Measurements from ENCODE around the gene CRYGC. TPM values are rescaled to one million over a fixed set of nuclear protein-coding genes. Genes with fewer than 3 reads are reported as not detected.
"Not testable (repeated sequence)": the region's sequence is repeated elsewhere in the genome, so short reads cannot be mapped to it uniquely, and the experiment has no call there.

The CRYGC gene
- total and polyA plus RNA-seq, 8 donors = not detected

DNA sequence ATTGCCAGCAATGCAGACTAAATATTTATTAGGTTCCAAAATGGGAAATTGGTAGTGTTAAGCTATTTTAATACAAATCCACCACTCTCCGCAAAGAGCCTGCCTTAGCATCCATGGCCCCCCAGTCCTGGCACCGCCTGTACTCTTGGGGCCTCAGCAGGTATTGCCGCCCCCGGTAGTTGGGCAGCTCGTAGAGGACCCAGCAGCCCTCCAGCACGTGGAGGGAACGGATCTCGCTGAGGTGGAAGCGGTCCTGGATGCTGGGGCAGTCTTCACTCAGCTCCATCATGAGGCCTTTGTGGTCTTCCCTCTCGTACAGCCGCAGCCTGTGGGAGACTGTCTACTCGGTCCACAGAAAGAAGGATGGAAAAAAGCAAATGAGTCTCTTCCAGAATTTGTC is 1.5 kb downstream of the CRYGC start:
- peaks cover 4 to 15% (median 10%) of the 10 kb centered on the region in 4 donors for H3K4me1 ChIP-seq
- intact Hi-C loops (cut with DNase I; ENCODE audit: low total_unique reads) = no loop called here
- H3K27ac ChIP-seq = no peak overlapping the region
- H3K4me3 ChIP-seq = no peak overlapping the region
- WGBS, 5 donors = 93 to 96% (median 95%) methylated on average over 12 of the region's 12 CpGs
- H3K9me3 ChIP-seq = no peaks in the 10 kb centered on the region
- peaks cover 0 to 15% (median 12%) of the 10 kb centered on the region in 3 donors for H3K27me3 ChIP-seq
- no peak for DNase-seq
- TF ChIP-seq, protein P1, sequence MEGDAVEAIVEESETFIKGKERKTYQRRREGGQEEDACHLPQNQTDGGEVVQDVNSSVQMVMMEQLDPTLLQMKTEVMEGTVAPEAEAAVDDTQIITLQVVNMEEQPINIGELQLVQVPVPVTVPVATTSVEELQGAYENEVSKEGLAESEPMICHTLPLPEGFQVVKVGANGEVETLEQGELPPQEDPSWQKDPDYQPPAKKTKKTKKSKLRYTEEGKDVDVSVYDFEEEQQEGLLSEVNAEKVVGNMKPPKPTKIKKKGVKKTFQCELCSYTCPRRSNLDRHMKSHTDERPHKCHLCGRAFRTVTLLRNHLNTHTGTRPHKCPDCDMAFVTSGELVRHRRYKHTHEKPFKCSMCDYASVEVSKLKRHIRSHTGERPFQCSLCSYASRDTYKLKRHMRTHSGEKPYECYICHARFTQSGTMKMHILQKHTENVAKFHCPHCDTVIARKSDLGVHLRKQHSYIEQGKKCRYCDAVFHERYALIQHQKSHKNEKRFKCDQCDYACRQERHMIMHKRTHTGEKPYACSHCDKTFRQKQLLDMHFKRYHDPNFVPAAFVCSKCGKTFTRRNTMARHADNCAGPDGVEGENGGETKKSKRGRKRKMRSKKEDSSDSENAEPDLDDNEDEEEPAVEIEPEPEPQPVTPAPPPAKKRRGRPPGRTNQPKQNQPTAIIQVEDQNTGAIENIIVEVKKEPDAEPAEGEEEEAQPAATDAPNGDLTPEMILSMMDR (IDR thresholded peaks at IDR 0.05) = no peak
- TF ChIP-seq POLR2AphosphoS5 (IDR thresholded peaks at IDR 0.05) (no peak), POLR2A (IDR thresholded peaks at IDR 0.05) (no peak), EP300 (IDR thresholded peaks at IDR 0.05) (no peak)
- H3K36me3 ChIP-seq = no peaks in the 10 kb centered on the region

DNA sequence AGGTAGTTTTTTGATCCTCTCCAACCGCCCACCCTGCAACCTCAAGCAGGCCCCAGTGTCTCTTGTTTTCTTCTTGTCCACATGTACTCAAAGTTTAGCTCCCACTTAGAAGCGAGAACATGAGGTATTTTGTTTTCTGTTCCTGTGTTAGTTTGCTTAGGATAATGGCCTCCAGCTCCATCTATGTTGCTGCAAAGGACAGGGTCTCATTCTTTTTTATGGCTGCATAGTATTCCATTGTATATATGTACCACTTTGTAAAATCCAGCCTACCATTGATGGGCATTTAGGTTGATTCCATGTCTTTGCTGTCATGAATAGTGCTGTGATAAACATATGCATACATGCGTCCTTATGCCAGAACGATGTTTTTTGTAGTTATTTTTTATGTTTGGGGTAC is 2.5 kb downstream of the CRYGC start:
- TF ChIP-seq, protein P1 (IDR thresholded peaks at IDR 0.05) = no peak
- TF ChIP-seq POLR2A (IDR thresholded peaks at IDR 0.05) (no peak), POLR2AphosphoS5 (IDR thresholded peaks at IDR 0.05) (no peak), EP300 (IDR thresholded peaks at IDR 0.05) (no peak)
- H3K4me3 ChIP-seq = no peak overlapping the region
- DNase-seq = no peak
- WGBS, 5 donors = 93 to 97% (median 94%) methylated on average over 4 of the region's 4 CpGs
- no peaks in the 10 kb centered on the region for H3K36me3 ChIP-seq
- H3K9me3 ChIP-seq = no peaks in the 10 kb centered on the region
- H3K4me1 ChIP-seq = peaks cover 4 to 15% (median 10%) of the 10 kb centered on the region in 4 donors
- peaks cover 0 to 15% (median 12%) of the 10 kb centered on the region in 3 donors for H3K27me3 ChIP-seq
- no peak overlapping the region for H3K27ac ChIP-seq
- intact Hi-C loops (cut with DNase I; ENCODE audit: low total_unique reads) = no loop called here

DNA sequence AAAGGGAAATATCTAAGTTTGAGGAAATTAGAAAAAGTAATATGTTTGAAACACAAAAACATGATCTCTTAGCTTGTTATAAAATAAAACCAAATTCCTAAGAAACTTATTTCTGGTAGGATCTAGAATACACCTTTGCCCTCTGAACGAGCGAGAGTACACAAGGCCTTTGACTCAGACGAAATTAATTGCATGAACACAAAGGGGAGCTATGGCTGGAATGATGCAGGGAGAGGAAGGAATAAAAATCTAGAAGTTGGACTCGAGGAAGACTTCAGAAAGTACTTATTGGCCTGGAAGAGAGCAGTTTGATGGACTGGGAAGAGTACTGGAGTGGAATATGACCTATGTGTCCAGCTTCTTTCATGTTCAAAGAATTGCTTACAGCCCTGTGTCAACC is 4.4 kb downstream of the CRYGC start:
- Histone ChIP-seq H3K27ac (no peak overlapping the region), H3K36me3 (no peaks in the 10 kb centered on the region), H3K4me3 (no peak overlapping the region), H3K27me3 (peaks cover 0 to 15% (median 12%) of the 10 kb centered on the region in 3 donors), H3K9me3 (no peaks in the 10 kb centered on the region), H3K4me1 (peaks cover 4 to 15% (median 7%) of the 10 kb centered on the region in 4 donors)
- intact Hi-C loops (cut with DNase I; ENCODE audit: low total_unique reads) = no loop called here
- DNase-seq = no peak
- 67 to 84% (median 75%) methylated on average over 4 of the region's 4 CpGs for WGBS, 5 donors
- TF ChIP-seq POLR2A (IDR thresholded peaks at IDR 0.05) (no peak), EP300 (IDR thresholded peaks at IDR 0.05) (no peak), POLR2AphosphoS5 (IDR thresholded peaks at IDR 0.05) (no peak)
- TF ChIP-seq, protein P1 (IDR thresholded peaks at IDR 0.05) = no peak

DNA sequence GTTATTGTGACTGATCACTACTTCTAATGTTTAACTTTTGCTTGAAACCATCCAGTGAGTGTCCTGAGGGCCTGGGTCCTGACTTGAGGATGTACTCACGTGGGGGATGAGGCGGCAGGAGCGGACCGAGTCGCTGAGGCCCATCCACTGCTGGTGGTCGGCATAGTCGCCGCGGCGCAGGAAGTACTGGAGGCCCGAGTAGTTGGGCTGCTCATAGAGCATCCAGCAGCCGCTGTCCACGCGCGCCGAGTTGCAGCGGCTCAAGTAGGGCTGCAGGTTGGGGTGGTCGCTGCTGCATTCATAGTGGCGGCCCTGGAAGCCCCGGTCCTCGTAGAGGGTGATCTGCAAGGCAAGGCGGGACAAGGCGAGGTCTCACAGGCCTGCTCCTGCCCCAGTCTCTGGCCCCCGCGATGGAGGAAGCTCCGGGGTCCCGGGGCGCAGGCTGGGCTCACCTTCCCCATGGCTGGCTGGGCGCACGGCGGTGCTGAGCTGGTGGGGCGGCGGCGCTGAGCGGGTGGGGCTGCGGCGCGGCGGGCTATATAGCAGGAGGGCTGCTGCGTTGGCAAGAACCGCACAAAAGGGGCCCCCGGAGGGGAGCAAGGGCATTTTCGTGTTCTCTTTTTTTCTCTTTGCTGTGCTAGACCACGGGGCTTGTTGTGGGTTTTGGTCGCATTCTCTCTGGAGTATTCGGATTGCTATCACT is 5.5 kb downstream of the CRYGC start, which contains the start of gene CRYGD:
Gene CRYGD, minus strand, starts transcription at position 512 of the 703 bp plus-strand sequence. Its CDS starts 51 bp downstream, at position 461.
- DNase-seq = peak in 1 of 2 donors; percentile 43
- H3K36me3 ChIP-seq; intact Hi-C loops (cut with DNase I; ENCODE audit: low total_unique reads); H3K9me3 ChIP-seq; H3K4me1 ChIP-seq; H3K27ac ChIP-seq: not testable (repeated sequence)
- 5 to 13% (median 12%) methylated on average over 16 to 46 of the region's 46 CpGs for WGBS, 5 donors
- H3K27me3 ChIP-seq = peaks cover 0 to 15% (median 12%) of the 10 kb centered on the region in 3 donors
- peak within 1 kb of the TSS; percentile 15 to 33 (median 22) for H3K4me3 ChIP-seq

DNA sequence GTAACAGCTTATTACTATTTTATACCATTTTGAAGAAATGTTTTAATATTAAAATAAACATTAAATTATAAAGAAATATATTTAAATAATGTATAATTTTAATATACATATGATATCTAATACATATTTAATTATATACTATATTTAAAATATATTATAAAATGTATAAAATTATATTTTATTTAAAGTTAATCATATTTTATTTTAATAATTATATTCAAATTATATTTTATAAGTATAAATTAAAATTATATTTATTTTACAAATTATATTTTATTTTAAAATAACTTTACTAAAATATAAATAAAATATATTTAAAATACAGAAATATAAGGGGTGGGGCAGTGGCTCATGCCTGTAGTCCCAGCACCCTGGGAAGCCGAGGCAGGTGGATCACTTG is 7.4 kb downstream of the CRYGC start:
- intact Hi-C loops (cut with DNase I; ENCODE audit: low total_unique reads) = no loop called here
- WGBS, 5 donors = 90 to 97% (median 93%) methylated on average over 1 of the region's 1 CpG

More for the DNA sequence above, 7.4 kb downstream of the CRYGC start:
- DNase-seq = no peak
- TF ChIP-seq POLR2A (IDR thresholded peaks at IDR 0.05) (no peak), POLR2AphosphoS5 (IDR thresholded peaks at IDR 0.05) (no peak)
- TF ChIP-seq, protein P1 (IDR thresholded peaks at IDR 0.05) = no peak
- Histone ChIP-seq H3K4me1 (peaks cover 4 to 10% (median 6%) of the 10 kb centered on the region in 4 donors), H3K27me3 (peaks cover 0 to 15% (median 12%) of the 10 kb centered on the region in 3 donors), H3K36me3 (no peaks in the 10 kb centered on the region), H3K27ac (no peak overlapping the region), H3K9me3 (no peaks in the 10 kb centered on the region), H3K4me3 (no peak overlapping the region)

All from stomach (tissue), 9 donors.